NCI-H526 (cell line): ENCODE results near the gene DNAJC17.

ENCODE experiments used
- DNase-seq, 2 experiments: peaks; one replicate each; lab custom pipeline; 2025; lab: John Stamatoyannopoulos, UW

The DNAJC17 gene

DNA sequence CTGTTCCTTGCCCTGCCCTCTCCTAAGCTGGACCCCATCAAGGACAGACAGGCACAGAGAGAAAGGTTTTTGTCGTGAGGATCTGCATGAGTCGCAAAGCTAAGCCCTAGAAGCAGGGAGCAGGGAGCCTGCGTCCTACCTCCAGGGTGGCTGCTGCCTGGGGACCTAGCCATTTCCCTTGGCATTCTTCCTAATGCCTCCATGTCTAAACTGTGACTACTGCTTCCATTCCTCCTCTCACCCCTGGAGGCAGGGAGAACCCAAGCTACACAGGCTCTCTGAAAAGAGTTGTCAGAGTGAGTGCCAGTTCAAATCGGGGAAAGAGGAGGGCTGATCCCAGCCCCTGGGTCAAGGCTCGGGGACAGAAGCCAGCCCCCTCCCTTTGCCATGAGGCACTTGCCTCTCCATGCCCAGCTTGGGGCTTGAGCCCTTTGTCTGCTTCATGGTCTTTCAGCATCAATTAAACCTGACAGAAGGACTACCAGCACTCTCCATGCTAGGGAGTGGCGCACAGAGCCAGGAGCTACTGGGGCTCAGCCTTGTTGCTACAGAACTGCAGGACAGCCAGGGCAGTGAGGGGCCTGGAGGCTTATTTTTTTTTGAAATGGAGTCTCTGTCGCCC lies 41.0 kb downstream of the DNAJC17 start:
- no peak for DNase-seq

DNA sequence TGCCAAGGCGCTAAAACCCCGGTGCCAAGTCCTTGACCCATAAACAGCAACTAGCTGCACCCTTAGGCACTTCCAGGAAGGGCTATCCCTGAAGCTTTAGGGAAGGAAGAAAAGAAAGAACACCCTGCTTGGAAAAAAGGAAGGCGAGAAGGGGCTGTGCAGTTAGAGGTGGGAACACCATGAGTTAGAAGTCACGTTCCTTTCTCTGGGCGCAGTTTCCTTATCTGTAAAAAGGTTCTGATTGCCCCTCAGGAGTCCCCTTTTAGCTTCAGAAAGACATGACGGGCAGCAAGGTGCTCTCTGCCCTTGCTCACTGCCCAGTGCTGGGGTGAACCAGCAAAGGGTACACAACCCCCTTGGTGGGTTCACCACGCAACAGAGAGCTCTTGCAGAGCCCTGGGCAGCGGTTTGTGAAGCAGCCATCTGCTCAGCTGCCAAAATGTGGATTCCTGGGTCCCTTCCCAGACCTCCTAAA lies 42.6 kb downstream of the DNAJC17 start:
- peak in 1 of 2 experiments; percentile 54 for DNase-seq

DNA sequence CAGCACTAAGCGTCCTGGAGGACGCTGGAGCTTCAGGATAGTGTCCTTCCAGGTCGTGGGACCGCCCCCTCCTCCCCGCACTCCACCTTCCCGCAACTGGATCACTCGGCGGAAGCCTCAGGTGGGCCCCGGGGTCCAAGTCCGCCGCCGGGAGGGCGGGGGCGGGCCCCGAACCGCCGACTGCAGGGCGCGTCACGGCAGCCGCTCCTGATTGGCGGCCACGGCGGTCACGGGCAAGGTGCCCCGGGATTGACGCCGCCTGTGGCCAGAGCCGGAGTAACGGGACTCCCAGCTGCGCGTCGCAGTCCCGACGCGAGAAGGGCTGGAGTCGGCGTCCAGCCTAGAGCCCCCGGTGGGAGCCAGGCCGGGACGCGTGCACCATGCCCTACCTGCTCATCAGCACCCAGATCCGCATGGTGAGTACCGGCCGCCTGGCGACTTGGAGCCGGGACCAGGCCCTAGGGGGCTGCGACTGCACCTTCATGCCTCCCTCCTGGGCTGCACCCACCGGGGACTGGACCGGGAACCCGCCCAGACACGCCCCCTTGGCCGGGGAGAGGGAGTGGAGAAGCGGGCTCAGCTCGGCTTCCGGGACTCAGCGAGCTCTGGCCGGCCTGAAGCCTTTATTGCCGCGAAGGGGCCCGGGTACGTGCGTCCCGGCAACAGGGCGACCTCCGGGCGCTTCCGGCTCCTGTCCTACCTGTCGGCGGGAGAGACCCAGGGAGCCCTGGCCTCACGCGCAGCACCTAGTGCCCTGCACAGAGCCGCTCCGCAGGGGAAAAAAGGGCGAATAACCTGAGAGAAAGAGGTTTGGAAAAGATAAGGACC lies 43.3 kb downstream of the DNAJC17 start, which contains the start of gene GCHFR:
TSS of gene GCHFR (plus strand) at position 268 of the 828 bp plus-strand sequence. CDS start at position 381, 113 bp downstream.
- DNase-seq = peak; percentile 62 to 88

DNA sequence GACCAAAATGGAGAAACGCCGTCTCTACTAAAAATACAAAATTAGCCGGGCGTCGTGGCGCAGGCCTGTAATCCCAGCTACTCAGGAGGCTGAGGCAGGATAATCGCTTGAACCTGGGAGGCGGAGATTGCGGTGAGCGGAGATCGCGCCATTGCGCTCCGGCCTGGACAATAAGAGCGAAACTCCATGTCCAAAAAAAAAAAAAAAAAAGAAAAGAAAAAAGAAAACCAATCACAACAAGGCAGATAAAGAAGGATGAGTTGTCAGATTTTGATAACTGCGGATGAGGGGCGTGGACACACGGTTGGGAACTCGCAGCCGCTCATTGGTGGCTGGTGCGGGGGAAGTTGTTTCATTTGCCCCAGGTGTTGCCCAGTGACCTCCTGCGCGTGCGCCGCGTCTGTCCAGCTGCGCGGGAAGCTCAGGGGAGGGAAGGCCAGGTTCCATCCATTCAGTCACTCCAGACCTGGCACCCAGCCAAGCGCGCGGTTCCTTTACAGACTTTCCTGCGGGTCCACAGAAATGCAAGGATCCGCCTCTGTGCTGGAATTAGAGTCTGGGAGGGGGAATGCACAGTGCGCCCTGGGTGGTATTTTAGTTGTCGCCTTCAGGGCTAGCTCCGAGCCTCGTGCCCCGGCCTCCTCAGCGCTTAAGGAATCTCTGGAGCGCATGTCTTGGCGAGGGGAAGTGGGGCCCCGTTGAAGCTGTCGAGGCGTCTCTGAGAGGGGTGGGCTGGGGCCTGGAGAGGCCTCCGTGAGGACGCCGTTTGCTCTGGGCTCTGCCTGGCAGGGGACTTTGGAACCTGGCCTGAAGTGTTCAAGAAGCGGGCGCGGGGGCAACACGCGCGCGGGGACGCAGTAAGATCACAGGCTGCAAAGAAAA lies 44.1 kb downstream of the DNAJC17 start:
- peak; percentile 61 to 85 for DNase-seq

DNA sequence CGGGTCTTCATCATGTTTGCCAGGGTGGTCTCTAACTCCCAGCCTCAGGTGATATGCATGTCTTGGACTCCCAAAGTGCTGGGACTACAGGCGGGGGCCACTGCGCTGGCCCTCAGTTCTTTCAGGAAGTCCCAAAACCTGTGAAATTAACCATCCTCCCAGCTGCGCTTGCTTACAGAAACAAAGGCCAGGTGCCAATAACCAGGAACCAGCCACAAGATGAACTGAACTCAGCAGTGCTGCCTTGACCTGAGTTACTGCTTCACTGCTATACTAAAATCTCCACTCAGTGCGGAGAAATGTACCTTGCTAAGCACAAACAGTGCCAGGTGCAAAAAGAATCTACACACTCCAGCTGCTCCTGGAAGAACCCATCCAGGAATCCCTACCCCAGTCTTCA lies 47.3 kb downstream of the DNAJC17 start:
- no peak for DNase-seq

DNA sequence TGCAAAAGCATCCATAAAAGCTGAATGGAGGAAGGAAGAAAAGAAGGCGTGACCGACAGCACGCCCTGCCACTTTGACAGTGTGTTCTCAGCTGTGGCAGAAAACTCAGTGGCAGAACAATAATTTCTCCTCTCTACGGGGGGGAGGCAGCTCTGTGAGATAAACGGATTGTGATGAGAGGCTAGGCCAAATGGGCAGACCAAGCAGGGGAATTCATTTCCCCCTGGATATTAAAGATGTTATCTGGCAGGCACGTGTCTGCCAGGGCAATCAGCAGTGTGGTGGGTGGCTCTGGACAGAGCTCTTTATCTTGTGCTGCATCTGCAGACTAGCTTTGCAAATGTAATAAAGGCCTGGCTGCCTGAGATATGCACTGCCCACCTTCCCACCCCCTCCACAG lies 50.3 kb downstream of the DNAJC17 start:
- DNase-seq = peak; percentile 21 to 33

DNA sequence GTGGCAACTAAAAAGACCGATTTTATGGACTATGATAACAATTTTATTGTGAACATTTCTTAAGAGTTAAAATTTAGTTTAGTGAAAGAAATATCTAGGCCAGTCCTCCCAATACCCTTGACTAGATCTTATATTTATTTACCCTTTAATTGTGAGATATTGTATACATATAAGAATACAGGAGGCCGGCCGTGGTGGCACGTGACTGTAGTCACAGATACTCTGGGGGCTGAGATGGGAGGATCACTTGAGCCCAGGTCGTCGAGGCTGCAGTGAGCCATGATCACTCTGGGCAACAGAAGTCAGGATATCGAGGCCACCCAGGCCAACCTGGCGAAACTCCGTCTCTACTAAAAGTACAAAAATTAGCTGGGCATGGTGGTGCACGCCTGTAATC lies 51.5 kb downstream of the DNAJC17 start:
- DNase-seq = peak in 1 of 2 experiments; percentile 27

DNA sequence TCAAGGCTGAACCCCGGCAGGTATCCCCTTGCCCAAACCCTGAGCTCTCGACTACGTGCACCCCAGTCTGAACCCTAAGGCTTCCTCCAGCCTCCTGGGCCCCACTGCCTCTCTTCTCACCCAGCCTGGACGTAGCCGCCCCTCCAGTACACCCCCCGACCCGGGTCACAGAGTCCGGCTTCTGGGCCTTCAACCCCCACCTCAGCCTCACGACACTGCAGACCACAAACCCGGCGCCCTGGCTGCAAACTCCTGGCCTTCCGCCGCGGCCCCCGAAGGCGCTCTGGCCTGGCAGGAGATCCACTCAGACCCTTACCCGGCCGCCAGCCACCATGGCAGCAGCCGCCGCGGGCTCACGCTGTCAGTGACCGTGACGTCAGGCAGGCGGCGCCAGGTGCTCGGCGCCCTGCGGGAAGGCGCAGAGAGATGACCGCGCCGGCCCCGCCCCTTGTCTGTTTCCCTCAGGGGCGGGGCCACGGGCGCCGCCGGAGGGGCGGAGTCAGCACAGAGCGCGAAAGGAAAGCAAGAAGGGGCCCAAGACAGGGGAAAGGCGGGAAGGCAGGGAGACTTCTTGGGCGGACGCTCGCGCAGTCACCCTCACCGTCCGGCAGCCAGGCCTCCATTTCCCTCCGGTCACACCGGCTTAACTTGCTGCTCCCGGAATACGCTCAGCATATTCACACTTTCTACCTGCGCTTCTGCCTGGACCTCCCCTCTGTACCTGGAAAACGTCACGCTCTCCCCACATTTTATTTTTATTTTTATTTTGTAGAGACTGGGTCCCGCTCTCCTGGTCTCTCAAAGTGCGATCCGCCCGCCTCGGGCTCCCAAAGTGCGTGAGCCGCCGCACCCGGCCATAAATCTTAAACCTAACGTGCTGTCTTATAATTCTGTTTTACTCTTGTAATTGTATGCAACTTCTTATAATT lies 52.1 kb downstream of the DNAJC17 start, which contains the start of gene RMDN3:
TSS of gene RMDN3 (minus strand) at position 372 of the 929 bp plus-strand sequence. CDS start 471 bp downstream, outside the sequence.
- DNase-seq = peak; percentile 77 to 96

DNA sequence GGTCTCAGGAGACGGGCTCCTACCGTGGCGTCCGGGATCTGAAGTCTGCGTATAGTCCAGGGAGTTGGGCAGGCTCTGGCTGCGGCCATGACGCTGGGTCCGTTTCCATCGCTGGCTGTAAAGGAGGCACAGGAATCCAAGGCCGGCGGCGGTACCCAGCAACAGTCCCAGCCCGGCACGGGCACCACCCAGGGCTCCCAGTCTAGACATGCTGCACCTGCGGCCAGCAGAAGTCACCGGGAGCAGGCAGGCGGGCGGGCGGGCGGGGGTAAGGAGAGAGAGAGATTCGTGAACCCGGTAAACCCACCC lies 52.7 kb downstream of the DNAJC17 start:
- peak in 1 of 2 experiments; percentile 38 for DNase-seq

DNA sequence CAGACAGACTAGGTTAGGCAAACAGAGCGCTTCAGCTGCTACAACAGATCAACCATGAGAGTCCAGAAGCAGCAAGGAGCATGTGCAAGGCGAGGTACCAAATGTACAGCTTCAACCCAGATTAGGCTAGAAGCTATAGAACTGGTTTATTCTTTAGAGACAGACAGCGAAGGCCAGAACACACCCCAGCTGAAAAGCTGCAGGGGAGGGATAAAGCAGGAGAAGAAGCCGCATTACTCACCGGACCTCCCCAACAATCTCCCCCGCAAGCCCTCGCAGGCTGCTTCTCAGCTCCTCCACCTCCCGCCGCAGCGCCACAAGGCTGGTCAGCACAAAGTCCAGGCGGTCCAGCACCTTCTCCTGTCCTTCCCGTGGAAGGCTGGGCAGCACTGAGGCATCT lies 55.5 kb downstream of the DNAJC17 start:
- DNase-seq = no peak

DNA sequence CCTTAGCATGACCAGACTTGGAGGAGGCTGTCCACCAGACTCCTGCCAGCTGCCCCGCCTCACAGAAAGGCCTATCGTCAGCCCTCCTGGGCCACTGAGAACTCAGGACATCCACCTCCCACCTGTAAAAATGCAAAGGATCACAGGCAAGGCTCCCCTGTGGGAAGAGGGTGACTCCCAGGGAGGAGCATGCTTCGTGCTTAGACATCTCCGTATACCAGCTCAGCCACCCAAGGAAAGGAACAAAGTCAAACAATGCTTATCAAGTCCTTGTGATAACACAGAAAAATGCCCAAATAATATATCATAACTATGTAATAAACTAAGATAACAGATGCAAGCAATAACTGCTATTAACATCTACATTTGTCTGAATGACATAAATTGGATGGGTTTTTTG lies 56.4 kb downstream of the DNAJC17 start:
- DNase-seq = no peak

DNA sequence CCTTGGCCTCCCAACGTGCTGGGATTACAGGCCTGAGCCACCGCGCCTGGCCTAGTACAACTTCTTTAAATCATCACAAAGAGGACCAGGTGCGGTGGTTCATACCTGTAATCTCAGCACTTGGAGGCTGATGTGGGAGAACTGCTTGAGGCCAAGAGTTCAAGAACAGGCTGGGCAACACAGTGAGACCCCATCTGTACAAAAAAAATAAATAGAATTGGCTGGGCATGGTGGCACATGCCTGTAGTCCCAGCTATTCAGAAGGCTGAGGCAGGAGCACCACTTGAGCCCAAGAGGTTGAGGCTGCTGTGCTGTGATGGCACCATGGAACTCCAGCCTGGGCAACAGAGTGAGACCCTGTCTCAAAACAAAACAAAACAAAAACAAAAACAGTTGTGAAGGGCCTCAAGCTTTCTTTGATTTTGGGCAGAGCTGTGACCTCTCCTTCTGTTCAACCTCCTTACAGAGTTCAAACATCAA lies 58.1 kb downstream of the DNAJC17 start:
- no peak for DNase-seq

DNA sequence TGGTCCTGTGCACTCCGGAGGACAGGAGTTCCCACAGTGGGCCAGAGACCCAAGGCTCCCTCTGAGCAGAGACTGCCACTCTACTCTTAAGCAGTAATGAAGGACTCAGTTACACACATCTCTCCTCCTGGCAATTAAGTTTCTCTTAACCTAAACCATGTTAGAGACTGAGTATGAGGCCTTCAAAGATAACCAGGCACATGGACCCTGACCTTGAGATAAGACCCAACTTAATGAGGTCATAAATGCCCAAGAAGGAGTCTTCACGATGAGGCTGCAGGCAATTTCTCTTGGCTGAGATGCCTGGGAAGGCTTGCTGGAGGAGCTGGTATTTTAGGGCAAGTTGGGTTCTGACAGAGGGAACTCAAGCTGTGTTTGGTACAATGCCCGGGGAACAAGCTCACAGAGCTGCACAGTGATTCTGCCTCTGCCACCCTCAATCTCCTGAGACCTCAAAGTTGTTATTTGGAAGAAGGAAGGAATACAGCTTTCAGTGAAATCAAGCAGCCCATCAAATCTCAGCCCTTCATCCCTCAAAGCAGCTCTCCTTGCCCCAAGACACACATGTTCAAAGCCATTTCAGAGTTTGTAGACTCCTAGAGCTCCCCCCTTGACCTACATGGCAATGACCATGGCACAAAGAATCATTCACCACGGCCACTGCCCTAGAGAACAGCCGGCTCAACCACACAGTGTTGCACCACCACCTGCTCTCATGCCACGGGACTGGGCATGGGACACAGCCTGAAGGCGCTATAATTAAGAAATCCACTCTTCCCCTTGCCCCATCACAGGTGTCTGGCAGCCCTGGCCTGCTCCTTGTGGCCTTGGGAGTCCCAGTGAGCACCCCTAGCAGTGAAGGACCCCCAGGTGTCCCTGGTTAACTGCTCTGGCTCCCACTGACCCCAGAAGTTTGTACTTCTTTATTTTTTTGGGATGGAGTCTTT lies 59.3 kb downstream of the DNAJC17 start:
- no peak for DNase-seq

DNA sequence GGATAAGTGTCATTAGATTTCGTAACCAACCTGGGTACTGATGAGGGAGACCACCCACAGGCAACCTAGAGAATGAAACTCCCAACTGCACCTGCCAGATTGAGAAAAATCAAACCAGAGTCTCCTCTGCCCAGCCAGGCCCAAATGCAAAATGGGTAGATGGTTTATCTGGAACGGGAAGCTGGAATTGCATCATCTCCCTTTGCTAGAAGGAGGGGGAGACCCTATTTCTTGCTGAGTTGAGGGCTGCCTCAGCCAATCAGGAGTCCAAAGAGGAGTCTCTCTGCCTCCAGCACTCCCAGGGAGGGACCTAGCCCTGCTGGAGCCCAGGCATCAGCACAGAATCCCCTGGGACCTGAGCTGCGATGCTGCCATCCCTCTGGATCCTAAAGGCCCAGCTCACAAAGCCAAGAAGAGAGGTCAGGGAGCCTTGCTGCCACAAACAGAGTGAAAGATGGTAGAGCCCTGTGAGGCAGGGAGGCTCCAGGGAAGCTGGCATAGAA lies 60.3 kb downstream of the DNAJC17 start:
- peak in 1 of 2 experiments; percentile 14 for DNase-seq

DNA sequence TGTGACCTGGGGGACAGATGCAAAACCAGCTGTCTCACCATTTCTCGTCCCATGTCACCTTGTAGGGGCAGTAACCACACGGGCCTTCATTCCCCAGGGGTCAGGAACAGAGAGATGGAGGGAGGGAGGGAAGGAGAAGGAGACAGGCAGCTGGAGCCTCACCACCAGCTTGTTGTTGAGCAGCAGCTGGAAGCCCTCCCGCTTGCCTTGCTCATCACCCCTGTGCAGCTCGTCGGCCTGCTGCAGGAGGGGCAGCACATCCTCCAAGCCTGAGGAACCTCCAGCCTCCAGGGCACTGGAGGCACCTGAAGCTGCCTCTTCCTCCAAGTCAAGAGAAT lies 62.5 kb downstream of the DNAJC17 start:
- no peak for DNase-seq

DNA sequence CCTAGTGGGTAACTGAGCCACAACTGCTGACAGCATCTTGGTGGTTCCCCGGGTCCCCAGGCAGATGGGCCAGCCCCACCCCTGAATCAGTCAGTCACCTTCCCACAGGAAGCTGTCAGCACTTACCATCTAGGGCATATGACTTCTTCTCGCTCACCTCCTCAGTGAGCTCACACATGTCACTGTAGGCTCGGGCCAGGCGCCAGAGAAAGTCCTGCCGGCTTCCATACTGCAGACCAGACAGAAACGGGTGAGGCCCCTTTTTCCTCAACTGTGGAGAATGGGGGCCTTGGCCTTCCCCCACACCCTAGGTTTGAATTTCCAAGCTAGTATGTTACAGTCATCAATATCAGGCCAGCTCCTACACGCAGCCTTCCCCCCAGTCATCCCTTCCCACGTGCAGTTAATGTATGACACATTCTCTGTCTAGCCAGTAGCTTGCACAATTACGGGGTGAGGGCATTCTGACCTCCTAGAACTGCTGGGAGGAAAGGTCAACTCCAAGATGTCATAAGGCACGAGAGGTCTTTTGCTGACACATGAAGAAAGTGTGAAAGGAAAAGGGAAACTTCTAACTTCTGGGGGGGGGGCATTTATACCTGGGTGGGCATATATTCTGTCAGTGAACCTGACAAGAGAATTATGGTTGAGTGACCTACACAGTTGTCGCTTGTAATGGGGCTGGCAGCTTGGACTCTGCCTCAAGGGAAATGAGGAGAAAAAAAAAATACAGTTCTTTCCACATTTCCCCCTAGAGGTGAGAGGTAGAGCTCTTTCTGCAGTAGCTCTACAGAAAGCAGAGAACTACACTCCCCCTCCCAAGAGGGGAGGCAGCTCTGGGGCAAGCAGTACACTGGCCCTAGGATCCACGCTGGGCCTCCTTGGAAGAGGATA lies 63.1 kb downstream of the DNAJC17 start:
- no peak for DNase-seq

DNA sequence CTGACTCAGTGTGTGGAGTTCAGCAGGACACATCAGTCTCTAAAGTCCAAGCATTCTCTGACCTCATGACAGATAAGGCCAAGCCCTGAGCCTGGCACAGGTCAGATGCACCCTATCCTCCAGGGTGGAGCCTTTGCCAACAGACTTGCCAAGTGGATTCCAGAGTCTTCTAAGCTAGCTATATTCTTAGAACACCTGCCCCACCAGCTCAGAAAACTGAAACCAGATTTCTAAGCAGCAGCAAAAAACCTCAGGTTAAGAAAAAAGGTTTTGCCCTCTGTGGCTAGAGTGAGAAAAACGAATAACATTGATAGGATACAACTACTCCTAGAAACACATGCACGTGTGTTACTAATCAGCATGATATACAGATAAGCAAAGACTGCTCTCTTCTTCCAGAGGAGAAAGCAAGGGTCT lies 63.8 kb downstream of the DNAJC17 start:
- DNase-seq = no peak

DNA sequence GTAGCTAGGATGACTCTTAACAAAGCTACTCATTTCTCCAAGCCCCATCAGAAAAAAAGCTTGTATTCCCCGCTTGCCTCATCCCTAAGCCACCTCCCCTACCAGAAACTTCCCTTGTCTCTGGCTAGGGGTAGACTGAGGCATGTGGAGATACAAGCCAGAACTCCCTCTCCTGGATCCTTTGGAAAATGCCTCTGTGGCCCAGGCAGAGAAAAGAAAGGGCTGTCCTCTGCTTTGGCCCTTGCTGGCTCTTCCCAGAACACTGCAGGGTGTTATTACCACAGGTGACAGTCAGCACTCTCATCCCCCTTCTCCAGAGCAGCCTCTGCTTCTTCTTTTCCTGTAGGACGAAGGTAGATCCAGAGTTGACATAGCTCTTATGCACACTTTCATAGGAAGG lies 67.4 kb downstream of the DNAJC17 start:
- DNase-seq = no peak

DNA sequence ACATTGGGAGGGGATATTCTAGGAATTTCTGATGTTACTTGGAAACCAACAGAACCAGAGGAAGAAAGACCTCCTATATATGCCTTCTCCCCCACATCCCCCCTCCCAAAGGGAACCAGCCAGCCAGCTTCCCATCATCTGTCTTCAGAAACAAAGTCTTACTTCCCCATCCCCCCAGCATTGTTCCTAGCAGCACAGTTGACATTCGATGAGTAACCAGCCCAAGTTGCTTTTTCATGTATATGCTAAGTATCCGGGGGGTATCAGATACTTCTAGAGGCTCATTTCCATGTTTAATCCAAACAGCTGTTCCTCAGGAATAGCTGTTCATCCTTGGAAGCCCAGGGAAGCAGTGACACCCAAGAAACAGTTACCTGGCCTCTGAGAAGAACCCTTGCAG lies 68.2 kb downstream of the DNAJC17 start:
- DNase-seq = no peak
